Measurements from ENCODE around the gene FCHSD2. TPM values are rescaled to one million over a fixed set of nuclear protein-coding genes. Genes with fewer than 3 reads are reported as not detected.
"Not testable (repeated sequence)": the region's sequence is repeated elsewhere in the genome, so short reads cannot be mapped to it uniquely, and the experiment has no call there.

FCHSD2 gene
- total RNA-seq, 6 donors from 2014 or later, result 22.5 to 55.6 (median 42.7) TPM

GRCh38 chr11:72921028-72921716 lies 220.9 kb downstream of the FCHSD2 start:
- no peak for TF ChIP-seq POLR2A (IDR thresholded peaks at IDR 0.05)
- TF ChIP-seq CTCF (IDR thresholded peaks at IDR 0.05), result no peak
- peaks cover 7 to 13% (median 9%) of the 10 kb centered on the region in 4 donors for H3K4me1 ChIP-seq
- no peak for DNase-seq

GRCh38 chr11:72920001-72920400 lies 222.1 kb downstream of the FCHSD2 start:
- DNase-seq (no peak), ATAC-seq (ENCODE audit: low FRiP score in 2 of 2) (no peak)
- peaks cover 4 to 12% (median 9%) of the 10 kb centered on the region in 4 donors for H3K4me1 ChIP-seq
- H3K27me3 ChIP-seq, result no peaks in the 10 kb centered on the region
- no peak overlapping the region for H3K27ac ChIP-seq
- H3K9me3 ChIP-seq, result no peaks in the 10 kb centered on the region
- TF ChIP-seq EP300 (IDR thresholded peaks at IDR 0.05) (no peak), POLR2A (IDR thresholded peaks at IDR 0.05) (no peak)
- H3K36me3 ChIP-seq, result peaks cover 0 to 5% (median under 1%) of the 10 kb centered on the region in 4 donors
- no peak overlapping the region for H3K4me3 ChIP-seq

More at GRCh38 chr11:72921028-72921716, 220.9 kb downstream of the FCHSD2 start:
- no peaks in the 10 kb centered on the region for H3K9me3 ChIP-seq
- no peaks in the 10 kb centered on the region for H3K27me3 ChIP-seq
- no peak overlapping the region for H3K4me3 ChIP-seq
- peaks cover 0 to 5% (median under 1%) of the 10 kb centered on the region in 4 donors for H3K36me3 ChIP-seq
- no peak for ATAC-seq (ENCODE audit: low FRiP score in 2 of 2)
- H3K27ac ChIP-seq, result no peak overlapping the region
- 54 to 55% methylated on average over 5 of the region's 5 CpGs for WGBS, 2 donors

GRCh38 chr11:72918851-72919250 lies 223.3 kb downstream of the FCHSD2 start:
- TF ChIP-seq POLR2AphosphoS5 (IDR thresholded peaks at IDR 0.05), result no peak
- TF ChIP-seq POLR2A (IDR thresholded peaks at IDR 0.05), result no peak
- TF ChIP-seq CTCF (IDR thresholded peaks at IDR 0.05), result no peak
- TF ChIP-seq EP300 (IDR thresholded peaks at IDR 0.05), result no peak
- no peaks in the 10 kb centered on the region for H3K9me3 ChIP-seq
- H3K4me3 ChIP-seq, result no peak overlapping the region
- H3K36me3 ChIP-seq, result peaks cover 0 to 5% (median under 1%) of the 10 kb centered on the region in 4 donors
- H3K4me1 ChIP-seq, result peaks cover 0 to 6% (median 5%) of the 10 kb centered on the region in 4 donors
- H3K27ac ChIP-seq, result no peak overlapping the region
- DNase-seq, result no peak
- ATAC-seq (ENCODE audit: low FRiP score in 2 of 2), result no peak
- no peaks in the 10 kb centered on the region for H3K27me3 ChIP-seq

GRCh38 chr11:72912253-72912652 lies 229.9 kb downstream of the FCHSD2 start:
- TF ChIP-seq CTCF (IDR thresholded peaks at IDR 0.05), result no peak
- TF ChIP-seq EP300 (IDR thresholded peaks at IDR 0.05), result no peak
- no peak for TF ChIP-seq POLR2A (IDR thresholded peaks at IDR 0.05)
- TF ChIP-seq POLR2AphosphoS5 (IDR thresholded peaks at IDR 0.05), result no peak
- H3K27ac ChIP-seq, result no peak overlapping the region
- H3K4me1 ChIP-seq, result no peaks in the 10 kb centered on the region
- peaks cover 0 to 6% (median 1%) of the 10 kb centered on the region in 4 donors for H3K36me3 ChIP-seq
- DNase-seq, result no peak
- no peak overlapping the region for H3K4me3 ChIP-seq
- WGBS, 2 donors, result 89 to 100% methylated on average over 1 of the region's 1 CpG
- H3K27me3 ChIP-seq, result no peaks in the 10 kb centered on the region
- no peak for ATAC-seq (ENCODE audit: low FRiP score in 2 of 2)
- H3K9me3 ChIP-seq, result peaks cover 0 to 11% (median 0%) of the 10 kb centered on the region in 4 donors

GRCh38 chr11:72909558-72910388 lies 232.3 kb downstream of the FCHSD2 start:
- H3K9me3 ChIP-seq, result peaks cover 0 to 11% (median 0%) of the 10 kb centered on the region in 4 donors
- H3K4me1 ChIP-seq; H3K4me3 ChIP-seq; H3K27me3 ChIP-seq; H3K36me3 ChIP-seq; ATAC-seq (ENCODE audit: low FRiP score in 2 of 2); H3K27ac ChIP-seq: not testable (repeated sequence)
- 89 to 93% methylated on average over 13 to 42 of the region's 42 CpGs for WGBS, 2 donors
- DNase-seq, result peak in 1 of 2 donors; percentile 64

All from upper lobe of left lung (tissue), 6 donors.